Liver (tissue), 3 donors: ENCODE results near the gene SMG5.

Experiments used
- CTCF ChIP-seq: fragments of 150-350 bp; IDR thresholded peaks from 2 replicates; pipeline ENCODE4 v1.5.1; 2017; ENCODE audit warnings: improper control_type of control experiment, low read depth, low read length; ENCODE audit not compliant: missing input control
- EGR1 ChIP-seq, 2 donors: IDR thresholded peaks; 2 replicates each; pipeline ENCODE4 v1.6.1; 2016 to 2018; ENCODE audit warnings: antibody characterized with exemption in 2 of 2, low read depth in 2 of 2
- FOXA1 ChIP-seq: IDR thresholded peaks from 2 replicates; pipeline ENCODE4 v1.6.1; 2016; ENCODE audit warnings: antibody characterized with exemption
- FOXA2 ChIP-seq: IDR thresholded peaks from 2 replicates; pipeline ENCODE4 v1.6.1; 2016; ENCODE audit warnings: antibody characterized with exemption
- GABPA ChIP-seq, 2 donors: IDR thresholded peaks in 1 of 2; conservative IDR thresholded peaks in 1 of 2; 2 replicates each; pipeline ENCODE4 v1.6.1; 2016; ENCODE audit warnings: antibody characterized with exemption in 2 of 2, mild to moderate bottlenecking in 1 of 2, moderate library complexity in 1 of 2
- JUND ChIP-seq, 2 donors: IDR thresholded peaks; 2 replicates each; pipeline ENCODE4 v1.6.1; 2016; ENCODE audit warnings: antibody characterized with exemption in 2 of 2
- MAX ChIP-seq: IDR thresholded peaks from 2 replicates; pipeline ENCODE4 v1.6.1; 2016; ENCODE audit warnings: antibody characterized with exemption
- NR2F2 ChIP-seq: IDR thresholded peaks from 2 replicates; pipeline ENCODE4 v1.6.1; 2016; ENCODE audit warnings: antibody characterized with exemption
- RAD21 ChIP-seq, 2 donors: IDR thresholded peaks; 2 replicates each; pipeline ENCODE4 v1.6.1; 2016; ENCODE audit warnings: antibody characterized with exemption in 2 of 2, mild to moderate bottlenecking in 2 of 2
- REST ChIP-seq: IDR thresholded peaks from 2 replicates; pipeline ENCODE4 v1.6.1; 2016; ENCODE audit warnings: antibody characterized with exemption, mild to moderate bottlenecking
- SP1 ChIP-seq: IDR thresholded peaks from 2 replicates; pipeline ENCODE4 v1.6.1; 2018; ENCODE audit warnings: antibody characterized with exemption, mild to moderate bottlenecking
- TAF1 ChIP-seq: conservative IDR thresholded peaks from 2 replicates; pipeline ENCODE4 v1.6.1; 2016; ENCODE audit warnings: antibody characterized with exemption, mild to moderate bottlenecking
- donor health status: healthy.
- donor health status: healthy.

GRCh38 chr1:156220226-156220625 lies 62.4 kb downstream of the SMG5 start:
- TF ChIP-seq REST: no peak
- no peak for TF ChIP-seq TAF1
- no peak for TF ChIP-seq CTCF
- no peak for TF ChIP-seq GABPA (IDR thresholded peaks at IDR 0.05 in 1 of 2, conservative IDR thresholded peaks at IDR 0.05 in 1 of 2)
- TF ChIP-seq FOXA1: no peak
- no peak for TF ChIP-seq JUND (IDR thresholded peaks at IDR 0.05)
- no peak for TF ChIP-seq MAX
- TF ChIP-seq FOXA2: no peak
- no peak for TF ChIP-seq EGR1 (IDR thresholded peaks at IDR 0.05; ENCODE audit: low read depth in 2 of 2)
- no peak for TF ChIP-seq RAD21 (IDR thresholded peaks at IDR 0.05)
- TF ChIP-seq NR2F2: no peak
- no peak for TF ChIP-seq SP1
